GM23338 (cell line): ENCODE data around the gene STX11. TPM values are rescaled to one million over a fixed set of nuclear protein-coding genes. Genes with fewer than 3 reads are reported as not detected.

Experiments
- ATAC-seq: fragments of 200-7000 bp; cut with Tn5 transposase; 3 replicates; pipeline ENCODE4 v1.9.1; 2020
- DNase-seq: peaks from one replicate; pipeline ENCODE4 v3.0.0-alpha.2; 2015; ENCODE audit warnings: low spot score
- H2AFZ ChIP-seq: fragments of 200-600 bp; sonication (generic); 2 replicates; pipeline ENCODE4 v1.8.0; 2016; ENCODE audit warnings: antibody characterized with exemption, mild to moderate bottlenecking, moderate library complexity
- H3F3A ChIP-seq: fragments of 200-600 bp; sonication (generic); replicated peaks from 2 replicates; pipeline ENCODE4 v1.8.0; 2017; ENCODE audit warnings: antibody characterized with exemption, mixed run types, low read depth
- H3K27ac ChIP-seq: fragments of 200-600 bp; sonication (generic); 2 replicates; pipeline ENCODE4 v1.6.1; 2016; ENCODE audit warnings: low read depth
- H3K27me3 ChIP-seq: fragments of 200-600 bp; sonication (generic); 2 replicates; pipeline ENCODE4 v1.8.0; 2016; ENCODE audit warnings: mild to moderate bottlenecking, mixed run types, moderate library complexity; ENCODE audit not compliant: insufficient read depth
- H3K36me3 ChIP-seq: fragments of 200-600 bp; sonication (generic); 2 replicates; pipeline ENCODE4 v1.8.0; 2016; ENCODE audit warnings: mild to moderate bottlenecking; ENCODE audit not compliant: insufficient read depth
- H3K4me1 ChIP-seq: fragments of 200-600 bp; sonication (generic); 2 replicates; pipeline ENCODE4 v1.8.0; 2016; ENCODE audit warnings: mild to moderate bottlenecking, moderate library complexity; ENCODE audit not compliant: insufficient read depth
- H3K4me2 ChIP-seq: fragments of 200-600 bp; sonication (generic); 2 replicates; pipeline ENCODE4 v1.7.1; 2017; ENCODE audit warnings: mixed run types
- H3K4me3 ChIP-seq: fragments of 200-600 bp; sonication (generic); 2 replicates; pipeline ENCODE4 v1.6.1; 2016; ENCODE audit warnings: mixed run types
- H3K79me2 ChIP-seq: fragments of 200-600 bp; sonication (generic); replicated peaks from 2 replicates; pipeline ENCODE4 v1.8.0; 2017; ENCODE audit warnings: mild to moderate bottlenecking; ENCODE audit not compliant: insufficient read depth
- H3K9me2 ChIP-seq: fragments of 200-600 bp; sonication (generic); 2 replicates; pipeline ENCODE4 v1.8.0; 2017; ENCODE audit not compliant: insufficient read depth
- H4K20me1 ChIP-seq: fragments of 200-600 bp; sonication (generic); replicated peaks from 2 replicates; pipeline ENCODE4 v1.8.0; 2017; ENCODE audit warnings: mild to moderate bottlenecking; ENCODE audit not compliant: insufficient read depth
- H3K27ac Mint-ChIP-seq: 2 replicates; pipeline ENCODE4 v1.8.0; 2020; ENCODE audit warnings: inconsistent platforms, mild to moderate bottlenecking, moderate library complexity, mixed read lengths
- H3K27me3 Mint-ChIP-seq: 3 replicates; pipeline ENCODE4 v1.8.0; 2022; ENCODE audit warnings: low read depth, mild to moderate bottlenecking, moderate library complexity, mixed read lengths, inconsistent platforms; ENCODE audit not compliant: insufficient read depth, poor library complexity
- H3K36me3 Mint-ChIP-seq: 3 replicates; pipeline ENCODE4 v1.8.0; 2021; ENCODE audit warnings: low read depth, mild to moderate bottlenecking, inconsistent platforms, moderate library complexity, mixed read lengths
- H3K4me1 Mint-ChIP-seq: 3 replicates; pipeline ENCODE4 v1.8.0; 2020; ENCODE audit warnings: mild to moderate bottlenecking, inconsistent platforms, mixed read lengths
- H3K4me3 Mint-ChIP-seq: 3 replicates; pipeline ENCODE4 v1.8.0; 2021; ENCODE audit warnings: moderate library complexity, mild to moderate bottlenecking, inconsistent platforms, mixed read lengths
- H3K9me3 Mint-ChIP-seq: 3 replicates; pipeline ENCODE4 v1.8.0; 2020; ENCODE audit warnings: moderate library complexity, mild to moderate bottlenecking, inconsistent platforms, mixed read lengths
- CREB1 ChIP-seq: fragments of 250-450 bp; sonication (Bioruptor Pico); IDR thresholded peaks from 2 replicates; pipeline ENCODE4 v1.5.0; 2020; ENCODE audit warnings: low read depth, mild to moderate bottlenecking, moderate library complexity
- EZH2 ChIP-seq: fragments of 200-600 bp; sonication (generic); IDR thresholded peaks from one replicate; pipeline ENCODE4 v1.8.0; 2017; ENCODE audit warnings: antibody characterized with exemption, mild to moderate bottlenecking, low read depth; ENCODE audit not compliant: unreplicated experiment
- EZH2phosphoT487 ChIP-seq: fragments of 200-600 bp; sonication (generic); IDR thresholded peaks from one replicate; pipeline ENCODE4 v1.8.1; 2018; ENCODE audit warnings: antibody characterized with exemption; ENCODE audit not compliant: unreplicated experiment
- JUNB ChIP-seq: IDR thresholded peaks from one replicate; pipeline ENCODE4 v1.6.1; 2016; ENCODE audit warnings: antibody characterized with exemption; ENCODE audit not compliant: unreplicated experiment
- NANOG ChIP-seq: IDR thresholded peaks from 2 replicates; pipeline ENCODE4 v1.6.1; 2016; ENCODE audit warnings: antibody characterized with exemption, borderline replicate concordance
- POLR2AphosphoS5 ChIP-seq: IDR thresholded peaks from 2 replicates; pipeline ENCODE4 v1.6.1; 2016; ENCODE audit warnings: antibody characterized with exemption, low read depth
- STAT1 ChIP-seq: IDR thresholded peaks from one replicate; pipeline ENCODE4 v1.6.1; 2016; ENCODE audit warnings: antibody characterized with exemption; ENCODE audit not compliant: unreplicated experiment
- ZNF114 ChIP-seq: fragments of 250-450 bp; sonication (Bioruptor Pico); IDR thresholded peaks from 2 replicates; pipeline ENCODE4 v1.5.0; 2020; ENCODE audit warnings: mild to moderate bottlenecking, moderate library complexity
- ZNF331 ChIP-seq: fragments of 250-450 bp; sonication (Bioruptor Pico); IDR thresholded peaks from 2 replicates; pipeline ENCODE4 v1.5.0; 2020; ENCODE audit warnings: low read depth, mild to moderate bottlenecking, moderate library complexity
- polyA plus RNA-seq: library from polyadenylated mRNA; unstranded; fragments of >200 nt; fragmentation: Nextera tagmentation; extraction: Ambion mirVana; gene quantifications from 2 replicates; pipeline ENCODE4 v1.2.1, GENCODE V29; 2016
- total RNA-seq: library from RNA; depleted of rRNA; stranded (reverse); fragments of >200 nt; shearing (Covaris generic); gene quantifications from 2 replicates; pipeline ENCODE4 v1.2.3, GENCODE V29; 2014
- TF ChIP-seq, protein P1 (sequence below): fragments of 250-450 bp; sonication (Bioruptor Pico); IDR thresholded peaks from 2 replicates; pipeline ENCODE4 v1.5.0; 2020; ENCODE audit warnings: mild to moderate bottlenecking, moderate library complexity
- TF ChIP-seq, protein P2 (sequence below): IDR thresholded peaks from one replicate; pipeline ENCODE4 v1.6.1; 2018; ENCODE audit warnings: antibody characterized with exemption; ENCODE audit not compliant: unreplicated experiment
- TF ChIP-seq, protein P3 (sequence below), 2 experiments: fragments of 200-600 bp in 1 of 2; sonication (generic) in 1 of 2; conservative IDR thresholded peaks; 2 replicates each; pipeline versions ENCODE4 v1.5.1 to v1.6.1; 2016 to 2017; ENCODE audit warnings: antibody characterized with exemption in 2 of 2, low read depth in 2 of 2, mild to moderate bottlenecking in 2 of 2, moderate library complexity in 1 of 2
- TF ChIP-seq, protein P4 (sequence below): IDR thresholded peaks from 2 replicates; pipeline ENCODE4 v1.6.1; 2016; ENCODE audit warnings: antibody characterized with exemption

The STX11 gene
- total and polyA plus RNA-seq, 2 experiments from 2014 or later, result 0.35 to 0.52 TPM

DNA sequence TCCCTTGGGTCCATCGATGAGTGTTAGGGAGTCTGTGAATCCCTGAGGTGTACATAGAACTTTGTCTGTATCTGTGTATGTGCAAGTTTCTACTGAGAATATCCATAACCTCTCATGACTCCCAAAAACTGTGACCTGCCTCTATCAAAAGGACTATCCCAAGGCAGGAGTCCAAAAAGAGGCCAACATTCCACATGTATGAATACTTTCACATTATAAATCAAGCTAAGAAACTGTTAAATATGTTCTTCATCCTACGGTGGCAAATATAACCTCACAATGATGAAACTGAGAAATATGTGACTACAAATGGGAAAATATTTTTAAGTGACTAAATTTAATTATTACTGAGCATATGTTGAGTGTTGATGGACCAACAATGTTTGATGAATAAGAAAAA, 16.1 kb upstream of the STX11 start (continued):
- TF ChIP-seq, protein P1, sequence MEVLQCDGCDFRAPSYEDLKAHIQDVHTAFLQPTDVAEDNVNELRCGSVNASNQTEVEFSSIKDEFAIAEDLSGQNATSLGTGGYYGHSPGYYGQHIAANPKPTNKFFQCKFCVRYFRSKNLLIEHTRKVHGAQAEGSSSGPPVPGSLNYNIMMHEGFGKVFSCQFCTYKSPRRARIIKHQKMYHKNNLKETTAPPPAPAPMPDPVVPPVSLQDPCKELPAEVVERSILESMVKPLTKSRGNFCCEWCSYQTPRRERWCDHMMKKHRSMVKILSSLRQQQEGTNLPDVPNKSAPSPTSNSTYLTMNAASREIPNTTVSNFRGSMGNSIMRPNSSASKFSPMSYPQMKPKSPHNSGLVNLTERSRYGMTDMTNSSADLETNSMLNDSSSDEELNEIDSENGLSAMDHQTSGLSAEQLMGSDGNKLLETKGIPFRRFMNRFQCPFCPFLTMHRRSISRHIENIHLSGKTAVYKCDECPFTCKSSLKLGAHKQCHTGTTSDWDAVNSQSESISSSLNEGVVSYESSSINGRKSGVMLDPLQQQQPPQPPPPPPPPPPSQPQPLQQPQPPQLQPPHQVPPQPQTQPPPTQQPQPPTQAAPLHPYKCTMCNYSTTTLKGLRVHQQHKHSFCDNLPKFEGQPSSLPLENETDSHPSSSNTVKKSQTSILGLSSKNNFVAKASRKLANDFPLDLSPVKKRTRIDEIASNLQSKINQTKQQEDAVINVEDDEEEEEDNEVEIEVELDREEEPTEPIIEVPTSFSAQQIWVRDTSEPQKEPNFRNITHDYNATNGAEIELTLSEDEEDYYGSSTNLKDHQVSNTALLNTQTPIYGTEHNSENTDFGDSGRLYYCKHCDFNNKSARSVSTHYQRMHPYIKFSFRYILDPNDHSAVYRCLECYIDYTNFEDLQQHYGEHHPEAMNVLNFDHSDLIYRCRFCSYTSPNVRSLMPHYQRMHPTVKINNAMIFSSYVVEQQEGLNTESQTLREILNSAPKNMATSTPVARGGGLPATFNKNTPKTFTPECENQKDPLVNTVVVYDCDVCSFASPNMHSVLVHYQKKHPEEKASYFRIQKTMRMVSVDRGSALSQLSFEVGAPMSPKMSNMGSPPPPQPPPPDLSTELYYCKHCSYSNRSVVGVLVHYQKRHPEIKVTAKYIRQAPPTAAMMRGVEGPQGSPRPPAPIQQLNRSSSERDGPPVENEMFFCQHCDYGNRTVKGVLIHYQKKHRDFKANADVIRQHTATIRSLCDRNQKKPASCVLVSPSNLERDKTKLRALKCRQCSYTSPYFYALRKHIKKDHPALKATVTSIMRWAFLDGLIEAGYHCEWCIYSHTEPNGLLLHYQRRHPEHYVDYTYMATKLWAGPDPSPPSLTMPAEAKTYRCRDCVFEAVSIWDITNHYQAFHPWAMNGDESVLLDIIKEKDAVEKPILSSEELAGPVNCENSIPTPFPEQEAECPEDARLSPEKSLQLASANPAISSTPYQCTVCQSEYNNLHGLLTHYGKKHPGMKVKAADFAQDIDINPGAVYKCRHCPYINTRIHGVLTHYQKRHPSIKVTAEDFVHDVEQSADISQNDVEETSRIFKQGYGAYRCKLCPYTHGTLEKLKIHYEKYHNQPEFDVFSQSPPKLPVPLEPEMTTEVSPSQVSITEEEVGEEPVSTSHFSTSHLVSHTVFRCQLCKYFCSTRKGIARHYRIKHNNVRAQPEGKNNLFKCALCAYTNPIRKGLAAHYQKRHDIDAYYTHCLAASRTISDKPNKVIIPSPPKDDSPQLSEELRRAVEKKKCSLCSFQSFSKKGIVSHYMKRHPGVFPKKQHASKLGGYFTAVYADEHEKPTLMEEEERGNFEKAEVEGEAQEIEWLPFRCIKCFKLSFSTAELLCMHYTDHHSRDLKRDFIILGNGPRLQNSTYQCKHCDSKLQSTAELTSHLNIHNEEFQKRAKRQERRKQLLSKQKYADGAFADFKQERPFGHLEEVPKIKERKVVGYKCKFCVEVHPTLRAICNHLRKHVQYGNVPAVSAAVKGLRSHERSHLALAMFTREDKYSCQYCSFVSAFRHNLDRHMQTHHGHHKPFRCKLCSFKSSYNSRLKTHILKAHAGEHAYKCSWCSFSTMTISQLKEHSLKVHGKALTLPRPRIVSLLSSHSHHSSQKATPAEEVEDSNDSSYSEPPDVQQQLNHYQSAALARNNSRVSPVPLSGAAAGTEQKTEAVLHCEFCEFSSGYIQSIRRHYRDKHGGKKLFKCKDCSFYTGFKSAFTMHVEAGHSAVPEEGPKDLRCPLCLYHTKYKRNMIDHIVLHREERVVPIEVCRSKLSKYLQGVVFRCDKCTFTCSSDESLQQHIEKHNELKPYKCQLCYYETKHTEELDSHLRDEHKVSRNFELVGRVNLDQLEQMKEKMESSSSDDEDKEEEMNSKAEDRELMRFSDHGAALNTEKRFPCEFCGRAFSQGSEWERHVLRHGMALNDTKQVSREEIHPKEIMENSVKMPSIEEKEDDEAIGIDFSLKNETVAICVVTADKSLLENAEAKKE (CRISPR knock-in tag), result no peak
- TF ChIP-seq EZH2 (no peak), EZH2phosphoT487 (no peak), POLR2AphosphoS5 (no peak)

DNA sequence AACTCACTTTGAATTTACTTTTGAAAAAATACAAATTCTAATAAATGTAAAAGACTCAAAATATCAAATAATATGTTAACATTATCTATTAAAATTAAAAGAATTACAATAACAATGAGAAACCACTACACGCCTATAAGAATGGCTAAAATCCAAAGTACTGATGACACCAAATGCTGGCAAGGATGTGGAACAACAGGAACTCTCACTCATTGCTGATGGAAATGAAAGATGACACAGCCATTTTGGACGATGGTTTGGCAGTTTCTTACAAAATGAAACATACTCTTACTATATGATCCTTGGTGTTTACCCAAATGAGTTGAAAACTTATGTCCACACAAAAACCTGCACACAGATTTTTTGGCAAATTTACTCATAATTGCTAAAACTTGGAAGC, 15.6 kb upstream of the STX11 start:
- H3K27ac Mint-ChIP-seq, result no peak overlapping the region
- H3K27me3 Mint-ChIP-seq, result peaks cover 4% of the 10 kb centered on the region
- H3K36me3 ChIP-seq, result no peaks in the 10 kb centered on the region
- H3F3A ChIP-seq, result no peaks in the 10 kb centered on the region
- DNase-seq (no peak), ATAC-seq (no peak)
- H3K27ac ChIP-seq, result no peak overlapping the region
- no peak overlapping the region for H2AFZ ChIP-seq
- no peaks in the 10 kb centered on the region for H3K4me1 Mint-ChIP-seq
- no peaks in the 10 kb centered on the region for H3K9me2 ChIP-seq
- H3K27me3 ChIP-seq, result no peaks in the 10 kb centered on the region
- no peaks in the 10 kb centered on the region for H3K4me1 ChIP-seq
- H4K20me1 ChIP-seq, result no peaks in the 10 kb centered on the region
- H3K4me3 ChIP-seq, result no peak overlapping the region
- H3K36me3 Mint-ChIP-seq, result no peaks in the 10 kb centered on the region
- H3K9me3 Mint-ChIP-seq, result no peaks in the 10 kb centered on the region
- no peak overlapping the region for H3K4me2 ChIP-seq
- no peak overlapping the region for H3K4me3 Mint-ChIP-seq
- H3K79me2 ChIP-seq, result no peaks in the 10 kb centered on the region
- TF ChIP-seq, protein P2, sequence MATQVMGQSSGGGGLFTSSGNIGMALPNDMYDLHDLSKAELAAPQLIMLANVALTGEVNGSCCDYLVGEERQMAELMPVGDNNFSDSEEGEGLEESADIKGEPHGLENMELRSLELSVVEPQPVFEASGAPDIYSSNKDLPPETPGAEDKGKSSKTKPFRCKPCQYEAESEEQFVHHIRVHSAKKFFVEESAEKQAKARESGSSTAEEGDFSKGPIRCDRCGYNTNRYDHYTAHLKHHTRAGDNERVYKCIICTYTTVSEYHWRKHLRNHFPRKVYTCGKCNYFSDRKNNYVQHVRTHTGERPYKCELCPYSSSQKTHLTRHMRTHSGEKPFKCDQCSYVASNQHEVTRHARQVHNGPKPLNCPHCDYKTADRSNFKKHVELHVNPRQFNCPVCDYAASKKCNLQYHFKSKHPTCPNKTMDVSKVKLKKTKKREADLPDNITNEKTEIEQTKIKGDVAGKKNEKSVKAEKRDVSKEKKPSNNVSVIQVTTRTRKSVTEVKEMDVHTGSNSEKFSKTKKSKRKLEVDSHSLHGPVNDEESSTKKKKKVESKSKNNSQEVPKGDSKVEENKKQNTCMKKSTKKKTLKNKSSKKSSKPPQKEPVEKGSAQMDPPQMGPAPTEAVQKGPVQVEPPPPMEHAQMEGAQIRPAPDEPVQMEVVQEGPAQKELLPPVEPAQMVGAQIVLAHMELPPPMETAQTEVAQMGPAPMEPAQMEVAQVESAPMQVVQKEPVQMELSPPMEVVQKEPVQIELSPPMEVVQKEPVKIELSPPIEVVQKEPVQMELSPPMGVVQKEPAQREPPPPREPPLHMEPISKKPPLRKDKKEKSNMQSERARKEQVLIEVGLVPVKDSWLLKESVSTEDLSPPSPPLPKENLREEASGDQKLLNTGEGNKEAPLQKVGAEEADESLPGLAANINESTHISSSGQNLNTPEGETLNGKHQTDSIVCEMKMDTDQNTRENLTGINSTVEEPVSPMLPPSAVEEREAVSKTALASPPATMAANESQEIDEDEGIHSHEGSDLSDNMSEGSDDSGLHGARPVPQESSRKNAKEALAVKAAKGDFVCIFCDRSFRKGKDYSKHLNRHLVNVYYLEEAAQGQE, result no peak
- TF ChIP-seq, protein P3, sequence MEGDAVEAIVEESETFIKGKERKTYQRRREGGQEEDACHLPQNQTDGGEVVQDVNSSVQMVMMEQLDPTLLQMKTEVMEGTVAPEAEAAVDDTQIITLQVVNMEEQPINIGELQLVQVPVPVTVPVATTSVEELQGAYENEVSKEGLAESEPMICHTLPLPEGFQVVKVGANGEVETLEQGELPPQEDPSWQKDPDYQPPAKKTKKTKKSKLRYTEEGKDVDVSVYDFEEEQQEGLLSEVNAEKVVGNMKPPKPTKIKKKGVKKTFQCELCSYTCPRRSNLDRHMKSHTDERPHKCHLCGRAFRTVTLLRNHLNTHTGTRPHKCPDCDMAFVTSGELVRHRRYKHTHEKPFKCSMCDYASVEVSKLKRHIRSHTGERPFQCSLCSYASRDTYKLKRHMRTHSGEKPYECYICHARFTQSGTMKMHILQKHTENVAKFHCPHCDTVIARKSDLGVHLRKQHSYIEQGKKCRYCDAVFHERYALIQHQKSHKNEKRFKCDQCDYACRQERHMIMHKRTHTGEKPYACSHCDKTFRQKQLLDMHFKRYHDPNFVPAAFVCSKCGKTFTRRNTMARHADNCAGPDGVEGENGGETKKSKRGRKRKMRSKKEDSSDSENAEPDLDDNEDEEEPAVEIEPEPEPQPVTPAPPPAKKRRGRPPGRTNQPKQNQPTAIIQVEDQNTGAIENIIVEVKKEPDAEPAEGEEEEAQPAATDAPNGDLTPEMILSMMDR (conservative IDR thresholded peaks at IDR 0.05; ENCODE audit: low read depth in 2 of 2), result no peak
- TF ChIP-seq ZNF114 (CRISPR knock-in tag) (no peak), NANOG (no peak), EZH2phosphoT487 (no peak), CREB1 (no peak), JUNB (no peak), ZNF331 (CRISPR knock-in tag) (no peak), EZH2 (no peak), POLR2AphosphoS5 (no peak), STAT1 (no peak)
- TF ChIP-seq, protein P4, sequence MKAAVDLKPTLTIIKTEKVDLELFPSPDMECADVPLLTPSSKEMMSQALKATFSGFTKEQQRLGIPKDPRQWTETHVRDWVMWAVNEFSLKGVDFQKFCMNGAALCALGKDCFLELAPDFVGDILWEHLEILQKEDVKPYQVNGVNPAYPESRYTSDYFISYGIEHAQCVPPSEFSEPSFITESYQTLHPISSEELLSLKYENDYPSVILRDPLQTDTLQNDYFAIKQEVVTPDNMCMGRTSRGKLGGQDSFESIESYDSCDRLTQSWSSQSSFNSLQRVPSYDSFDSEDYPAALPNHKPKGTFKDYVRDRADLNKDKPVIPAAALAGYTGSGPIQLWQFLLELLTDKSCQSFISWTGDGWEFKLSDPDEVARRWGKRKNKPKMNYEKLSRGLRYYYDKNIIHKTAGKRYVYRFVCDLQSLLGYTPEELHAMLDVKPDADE, result no peak
